ENCODE results near the gene PIM2.

Gene PIM2

DNA sequence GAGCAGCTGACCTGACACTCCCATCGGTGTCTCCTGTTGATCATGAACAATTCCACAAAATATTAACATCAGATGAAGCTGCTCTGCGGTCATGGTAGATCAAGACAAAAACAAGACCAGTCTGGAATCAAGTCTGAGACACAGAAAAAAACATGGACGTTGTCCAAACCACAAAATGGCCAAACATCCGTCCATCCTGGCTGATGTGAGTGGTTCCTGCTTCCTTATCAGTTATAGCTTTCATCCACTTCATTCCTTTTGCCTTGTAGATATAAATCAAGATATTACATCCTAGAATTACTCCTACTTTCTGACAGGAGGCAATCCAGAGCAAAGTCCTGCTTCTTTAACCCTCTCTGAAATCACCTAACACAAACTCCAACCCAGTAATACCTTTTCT, 54.6 kb downstream of the PIM2 start:
- DNase-seq (ENCODE audit: low read depth, low spot score), result no peak
- Histone ChIP-seq H3K9me3 (ENCODE audit: control insufficient read depth, insufficient read depth, low read length) (no peaks in the 10 kb centered on the region), H3K4me1 (ENCODE audit: control insufficient read depth, insufficient read depth, low read length) (no peaks in the 10 kb centered on the region), H3K36me3 (ENCODE audit: control insufficient read depth, insufficient read depth, low read length) (no peaks in the 10 kb centered on the region), H3K4me3 (ENCODE audit: low read length) (no peak overlapping the region), H3K27ac (ENCODE audit: low read length) (no peak overlapping the region), H3K27me3 (ENCODE audit: control insufficient read depth, insufficient read depth, low read length) (no peaks in the 10 kb centered on the region)
- WGBS (ENCODE audit: insufficient coverage, insufficient read length), result no CpG with 5 or more reads among the region's 4 CpGs
